ENCODE measurements around the gene RAB3A. TPM values are rescaled to one million over a fixed set of nuclear protein-coding genes. Genes with fewer than 3 reads are reported as not detected.

RAB3A gene
- total RNA-seq, 1 donor from 2014 or later, result 5.6 TPM

GRCh38 chr19:18150776-18151624 is 52.8 kb downstream of the RAB3A start:
- intact Hi-C loops (cut with DNase I), result no loop called here

GRCh38 chr19:18149596-18149975 is 54.3 kb downstream of the RAB3A start:
- no peak for TF ChIP-seq CTCF (IDR thresholded peaks at IDR 0.05)
- no peak for TF ChIP-seq POLR2A (IDR thresholded peaks at IDR 0.05)
- no peak for TF ChIP-seq POLR2AphosphoS5 (IDR thresholded peaks at IDR 0.05; ENCODE audit: insufficient read depth in 1 of 2, low read depth in 1 of 2)
- Histone ChIP-seq H3K9me3 (no peaks in the 10 kb centered on the region), H3K4me3 (no peak overlapping the region), H3K27me3 (no peaks in the 10 kb centered on the region), H3K4me1 (peaks cover 23% of the 10 kb centered on the region), H3K36me3 (peaks cover 0 to 17% of the 10 kb centered on the region in 2 donors), H3K27ac (no peak overlapping the region)
- DNase-seq (ENCODE audit: extremely low spot score in 2 of 2), result no peak
- intact Hi-C loops (cut with DNase I), result no loop called here

More at GRCh38 chr19:18150776-18151624, 52.8 kb downstream of the RAB3A start:
- Histone ChIP-seq H3K36me3 (peaks cover 0 to 4% of the 10 kb centered on the region in 2 donors), H3K9me3 (no peaks in the 10 kb centered on the region), H3K27me3 (no peaks in the 10 kb centered on the region), H3K4me1 (peaks cover 36% of the 10 kb centered on the region), H3K27ac (no peak overlapping the region), H3K4me3 (no peak overlapping the region)
- no peak for DNase-seq (ENCODE audit: extremely low spot score in 2 of 2)
- TF ChIP-seq POLR2A (IDR thresholded peaks at IDR 0.05) (no peak), POLR2AphosphoS5 (IDR thresholded peaks at IDR 0.05; ENCODE audit: insufficient read depth in 1 of 2, low read depth in 1 of 2) (no peak), CTCF (IDR thresholded peaks at IDR 0.05) (no peak)

- Histone ChIP-seq H3K9me3 (no peaks in the 10 kb centered on the region), H3K4me3 (no peak overlapping the region), H3K4me1 (peaks cover 11% of the 10 kb centered on the region), H3K27me3 (no peaks in the 10 kb centered on the region), H3K27ac (no peak overlapping the region), H3K36me3 (peaks cover 0 to 32% of the 10 kb centered on the region in 2 donors)
- intact Hi-C loops (cut with DNase I), result no loop called here
- TF ChIP-seq POLR2AphosphoS5 (IDR thresholded peaks at IDR 0.05; ENCODE audit: insufficient read depth in 1 of 2, low read depth in 1 of 2), result no peak
- no peak for TF ChIP-seq POLR2A (IDR thresholded peaks at IDR 0.05)
- TF ChIP-seq CTCF (IDR thresholded peaks at IDR 0.05), result no peak
- no peak for DNase-seq (ENCODE audit: extremely low spot score in 2 of 2)
Observed at GRCh38 chr19:18147396-18147795, 56.4 kb downstream of the RAB3A start.

Small RNAs within 50 kb of the gene (small RNA-seq; reads per million reads assigned to genes)
- gene IFI30, result not detected

Other genes starting within 250 kb of the RAB3A start
- gene KCNN1, start 236.9 kb downstream of the RAB3A start, total RNA-seq, result 1.5 TPM
- 54.5 TPM for gene ARRDC2, start 195.9 kb downstream of the RAB3A start, total RNA-seq
- gene IL12RB1, start 117.1 kb downstream of the RAB3A start, total RNA-seq, result not detected
- 9.6 TPM for gene MAST3, start 106.3 kb downstream of the RAB3A start, total RNA-seq
- gene PIK3R2, start 50.9 kb downstream of the RAB3A start, total RNA-seq, result 24.8 TPM
- gene IFI30, start 30.2 kb downstream of the RAB3A start, total RNA-seq, result 43.7 TPM
- 10.3 TPM for gene MPV17L2, start 10.8 kb downstream of the RAB3A start, total RNA-seq
- 0.98 TPM for gene PDE4C, start 22.4 kb upstream of the RAB3A start, total RNA-seq
- 4.4 TPM for gene IQCN, start 70.4 kb upstream of the RAB3A start, total RNA-seq
- gene JUND, start 77.6 kb upstream of the RAB3A start, total RNA-seq, result 531 TPM
- gene LSM4, start 119.0 kb upstream of the RAB3A start, total RNA-seq, result 54.3 TPM
- gene PGPEP1, start 136.6 kb upstream of the RAB3A start, total RNA-seq, result 27.5 TPM
- 25.5 TPM for gene GDF15, start 182.1 kb upstream of the RAB3A start, total RNA-seq
- 3.9 TPM for gene LRRC25, start 193.6 kb upstream of the RAB3A start, total RNA-seq
- 72.7 TPM for gene SSBP4, start 215.4 kb upstream of the RAB3A start, total RNA-seq
- 57.5 TPM for gene ISYNA1, start 234.1 kb upstream of the RAB3A start, total RNA-seq

Data from vagina (tissue), 2 donors.